Glomerular endothelial cell (primary cell): ENCODE measurements around the gene CD28. TPM values are rescaled to one million over a fixed set of nuclear protein-coding genes. Genes with fewer than 3 reads are reported as not detected.

Experiments
- DNase-seq: peaks from one replicate; pipeline ENCODE4 v3.0.0-alpha.2; 2011; ENCODE audit warnings: low read depth, low spot score; ENCODE audit errors: extremely low read depth
- total RNA-seq: library from RNA; depleted of rRNA; stranded (reverse); fragments of >200 nt; gene quantifications from 2 replicates; pipeline ENCODE4 v1.2.3, GENCODE V29; 2015

The CD28 gene
- 0.05 and 0.12 TPM in 2 replicates for total RNA-seq

- no peak for DNase-seq
These were observed at the start of gene CD28 for GRCh38 chr2:203706403-203706802. Gene CD28 (plus strand): TSS chr2:203706639. CDS start chr2:203706697, 58 bp downstream.

- DNase-seq = no peak
These were observed 46.9 kb upstream of the CD28 start for GRCh38 chr2:203659331-203660049.

- no peak for DNase-seq
These were observed 46.0 kb upstream of the CD28 start for GRCh38 chr2:203660465-203660864.

GRCh38 chr2:203661279-203661908 lies 45.0 kb upstream of the CD28 start:
- DNase-seq = no peak

GRCh38 chr2:203662487-203662886 lies 44.0 kb upstream of the CD28 start:
- DNase-seq = no peak

- DNase-seq = no peak
These were observed 43.5 kb upstream of the CD28 start for GRCh38 chr2:203662951-203663350.

- DNase-seq = no peak
These were observed 42.2 kb upstream of the CD28 start for GRCh38 chr2:203664029-203664755.

- no peak for DNase-seq
These were observed 38.6 kb upstream of the CD28 start for GRCh38 chr2:203667838-203668237.

GRCh38 chr2:203669820-203670219 lies 36.6 kb upstream of the CD28 start:
- no peak for DNase-seq

- DNase-seq = no peak
These were observed 35.5 kb upstream of the CD28 start for GRCh38 chr2:203670939-203671338.

GRCh38 chr2:203671876-203672275 lies 34.6 kb upstream of the CD28 start:
- DNase-seq = no peak

- no peak for DNase-seq
These were observed 33.6 kb upstream of the CD28 start for GRCh38 chr2:203672856-203673255.

- DNase-seq = no peak
These were observed 32.5 kb upstream of the CD28 start for GRCh38 chr2:203673933-203674332.

GRCh38 chr2:203675086-203675485 lies 31.4 kb upstream of the CD28 start:
- DNase-seq = no peak

GRCh38 chr2:203678971-203679370 lies 27.5 kb upstream of the CD28 start:
- no peak for DNase-seq

GRCh38 chr2:203679401-203679800 lies 27.0 kb upstream of the CD28 start:
- DNase-seq = no peak

GRCh38 chr2:203681978-203682377 lies 24.5 kb upstream of the CD28 start:
- no peak for DNase-seq

GRCh38 chr2:203682688-203683130 lies 23.7 kb upstream of the CD28 start:
- DNase-seq = no peak

- no peak for DNase-seq
These were observed 23.0 kb upstream of the CD28 start for GRCh38 chr2:203683421-203683820.

- DNase-seq = no peak
These were observed 22.4 kb upstream of the CD28 start for GRCh38 chr2:203683932-203684556.

- no peak for DNase-seq
These were observed 21.3 kb upstream of the CD28 start for GRCh38 chr2:203685081-203685621.
